ENCODE data around the gene LIAS. TPM values are rescaled to one million over a fixed set of nuclear protein-coding genes. Genes with fewer than 3 reads are reported as not detected.
A peak's percentile ranks its signal among the peaks of the same experiment; 100 is the strongest.
"Not testable (repeated sequence)": the region's sequence is repeated elsewhere in the genome, so short reads cannot be mapped to it uniquely, and the experiment has no call there.

LIAS gene
- total and polyA plus RNA-seq, 4 donors = 7.1 to 9.7 (median 9.5) TPM

GRCh38 chr4:39510348-39510929 lies 51.6 kb downstream of the LIAS start:
- TF ChIP-seq ATF3 (IDR thresholded peaks at IDR 0.05) (no peak), HNF4G (IDR thresholded peaks at IDR 0.05) (no peak), JUND (IDR thresholded peaks at IDR 0.05) (no peak), HNF4A (conservative IDR thresholded peaks at IDR 0.05) (no peak), CTCF (IDR thresholded peaks at IDR 0.05; ENCODE audit: low read depth, low read length, missing input control) (no peak), SP1 (IDR thresholded peaks at IDR 0.05) (no peak), ZBTB33 (IDR thresholded peaks at IDR 0.05) (no peak), GABPA (IDR thresholded peaks at IDR 0.05 in 1 of 2, conservative IDR thresholded peaks at IDR 0.05 in 1 of 2) (no peak), YY1 (IDR thresholded peaks at IDR 0.05) (no peak), MAX (IDR thresholded peaks at IDR 0.05) (no peak), RAD21 (IDR thresholded peaks at IDR 0.05) (no peak), RXRA (IDR thresholded peaks at IDR 0.05) (no peak), NR2F2 (IDR thresholded peaks at IDR 0.05) (no peak)
- Histone ChIP-seq H3K27me3 (ENCODE audit: control insufficient read depth in 4 of 4, insufficient read depth in 4 of 4, low read length in 3 of 4) (no peaks in the 10 kb centered on the region), H3K36me3 (ENCODE audit: control insufficient read depth in 4 of 4, insufficient read depth in 3 of 4, low read depth in 1 of 4, low read length in 3 of 4) (peaks cover 15 to 69% (median 57%) of the 10 kb centered on the region in 4 donors), H3K9me3 (ENCODE audit: control insufficient read depth in 4 of 4, low read length in 3 of 4) (no peaks in the 10 kb centered on the region), H3K4me3 (ENCODE audit: low read depth in 1 of 3, low read length in 3 of 3) (no peak overlapping the region), H3K27ac (ENCODE audit: low read depth in 1 of 2, low read length in 2 of 2) (no peak overlapping the region), H3K9ac (ENCODE audit: low read depth in 1 of 2, low read length in 2 of 2) (no peak overlapping the region), H3K4me1 (ENCODE audit: control insufficient read depth in 4 of 4, insufficient read depth in 4 of 4, low read length in 3 of 4) (peaks cover 0 to 7% (median 3%) of the 10 kb centered on the region in 4 donors)
- 97% methylated on average over 5 of the region's 5 CpGs for WGBS
- no peak for DNase-seq (ENCODE audit: low spot score)

- not testable (repeated sequence) for H3K9me3 ChIP-seq (ENCODE audit: control insufficient read depth in 4 of 4, low read length in 3 of 4); H3K4me3 ChIP-seq (ENCODE audit: low read depth in 1 of 3, low read length in 3 of 3); H3K27me3 ChIP-seq (ENCODE audit: control insufficient read depth in 4 of 4, insufficient read depth in 4 of 4, low read length in 3 of 4); H3K4me1 ChIP-seq (ENCODE audit: control insufficient read depth in 4 of 4, insufficient read depth in 4 of 4, low read length in 3 of 4); DNase-seq (ENCODE audit: low spot score); H3K9ac ChIP-seq (ENCODE audit: low read depth in 1 of 2, low read length in 2 of 2)
- peak overlapping the region in 1 of 2 donors; percentile 52 for H3K27ac ChIP-seq (ENCODE audit: low read depth in 1 of 2, low read length in 2 of 2)
- 92% methylated on average over 1 of the region's 1 CpG for WGBS
- peaks cover 16 to 48% (median 36%) of the 10 kb centered on the region in 4 donors for H3K36me3 ChIP-seq (ENCODE audit: control insufficient read depth in 4 of 4, insufficient read depth in 3 of 4, low read depth in 1 of 4, low read length in 3 of 4)
Measured at GRCh38 chr4:39514266-39514665, 55.4 kb downstream of the LIAS start.

- H3K9ac ChIP-seq (ENCODE audit: low read depth in 1 of 2, low read length in 2 of 2) = peak overlapping the region in 1 of 2 donors; percentile 31
- H3K4me3 ChIP-seq (ENCODE audit: low read depth in 1 of 3, low read length in 3 of 3) = no peak overlapping the region
- no peaks in the 10 kb centered on the region for H3K9me3 ChIP-seq (ENCODE audit: control insufficient read depth in 4 of 4, low read length in 3 of 4)
- no peaks in the 10 kb centered on the region for H3K27me3 ChIP-seq (ENCODE audit: control insufficient read depth in 4 of 4, insufficient read depth in 4 of 4, low read length in 3 of 4)
- H3K27ac ChIP-seq (ENCODE audit: low read depth in 1 of 2, low read length in 2 of 2) = peak overlapping the region; percentile 15 to 52
- H3K36me3 ChIP-seq (ENCODE audit: control insufficient read depth in 4 of 4, insufficient read depth in 3 of 4, low read depth in 1 of 4, low read length in 3 of 4) = peaks cover 15 to 41% (median 30%) of the 10 kb centered on the region in 4 donors
- 29% methylated on average over 4 of the region's 4 CpGs for WGBS
- peaks cover 4 to 8% (median 6%) of the 10 kb centered on the region in 4 donors for H3K4me1 ChIP-seq (ENCODE audit: control insufficient read depth in 4 of 4, insufficient read depth in 4 of 4, low read length in 3 of 4)
- DNase-seq (ENCODE audit: low spot score) = no peak
- TF ChIP-seq CTCF (IDR thresholded peaks at IDR 0.05; ENCODE audit: low read depth, low read length, missing input control) (no peak), REST (IDR thresholded peaks at IDR 0.05) (peak; percentile 31), SP1 (IDR thresholded peaks at IDR 0.05) (peak; percentile 82), RAD21 (IDR thresholded peaks at IDR 0.05) (peak; percentile 41 to 54), ATF3 (IDR thresholded peaks at IDR 0.05) (peak; percentile 39)
Measured at GRCh38 chr4:39514888-39515401, 56.1 kb downstream of the LIAS start.
